ENCODE data around the gene NTHL1. TPM values are rescaled to one million over a fixed set of nuclear protein-coding genes. Genes with fewer than 3 reads are reported as not detected.

NTHL1 gene
- total and polyA plus RNA-seq, 10 of the 15 experiments (the other 5 are each of a cell fraction or from before 2014, with no cell fraction given) = 0.85 to 54.7 (median 39.0) TPM

- in situ Hi-C loops (cut with MboI) = no loop called here
- no peaks in the 10 kb centered on the region for H3K4me1 ChIP-seq (ENCODE audit: control insufficient read depth, insufficient read depth, low read length)
- BruUV-seq (replicated peaks) = no TSS peak
These were observed 29.4 kb upstream of the NTHL1 start for GRCh38 chr16:2077016-2077415.

DNA sequence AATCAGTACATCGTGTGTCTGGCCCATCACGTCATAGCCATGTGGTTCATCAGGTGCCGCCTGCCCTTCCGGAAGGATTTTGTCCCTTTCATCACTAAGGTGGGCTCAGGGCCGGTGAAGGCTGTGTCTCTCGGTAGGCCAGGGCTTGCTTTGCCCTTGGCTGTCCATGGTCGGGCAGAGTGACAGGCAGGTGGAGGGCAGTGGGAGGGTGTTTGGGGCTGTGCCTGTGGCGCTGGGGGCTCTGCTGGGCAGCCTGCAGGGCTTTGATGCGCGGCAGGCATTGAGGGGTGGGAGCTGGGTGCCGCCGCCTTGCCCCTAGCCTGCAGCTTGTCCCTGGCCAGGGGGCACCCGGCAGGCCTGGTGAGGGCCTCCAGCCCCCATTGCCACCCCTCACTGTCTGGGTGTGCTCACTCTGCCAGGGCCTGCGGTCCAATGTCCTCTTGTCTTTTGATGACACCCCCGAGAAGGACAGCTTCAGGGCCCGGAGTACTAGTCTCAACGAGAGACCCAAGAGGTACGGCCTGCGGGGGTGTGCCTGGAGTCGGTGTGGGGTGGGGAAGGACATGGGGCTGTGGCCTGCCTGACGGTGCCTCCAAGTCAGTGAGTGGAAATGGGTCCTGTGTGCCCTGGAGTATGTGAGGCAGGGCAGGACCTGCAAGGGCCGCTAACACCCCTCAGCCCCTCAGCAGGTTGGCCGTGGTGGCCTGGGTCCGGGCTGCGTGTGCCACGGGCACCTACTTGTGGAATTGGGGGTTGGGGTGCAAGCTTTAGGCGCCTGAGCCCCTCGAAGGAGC lies 28.6 kb upstream of the NTHL1 start:
- no peak overlapping the region for H3K4me2 ChIP-seq (ENCODE audit: control insufficient read depth, insufficient read depth)
- TF ChIP-seq SREBF1 (IDR thresholded peaks at IDR 0.05; ENCODE audit: low read length) = no peak
- no peak for TF ChIP-seq E2F8 (IDR thresholded peaks at IDR 0.05; ENCODE audit: low read depth, partially characterized antibody)
- TF ChIP-seq BCL3 (IDR thresholded peaks at IDR 0.05; ENCODE audit: borderline replicate concordance, insufficient read depth, low read depth, low read length, poor library complexity, severe bottlenecking) = no peak
- no peak for TF ChIP-seq SREBF2 (IDR thresholded peaks at IDR 0.05; ENCODE audit: low read length)
- no peak for TF ChIP-seq BACH1 (IDR thresholded peaks at IDR 0.05; ENCODE audit: borderline replicate concordance)
- TF ChIP-seq EP300 (IDR thresholded peaks at IDR 0.05; ENCODE audit: borderline replicate concordance in 1 of 2, control insufficient read depth in 1 of 2, low read depth in 2 of 2, low read length in 2 of 2) = no peak
- TF ChIP-seq LARP7 (IDR thresholded peaks at IDR 0.05) = no peak
- no peak for TF ChIP-seq NFXL1 (IDR thresholded peaks at IDR 0.05; ENCODE audit: borderline replicate concordance)
- no peak for TF ChIP-seq ZBED1 (IDR thresholded peaks at IDR 0.05; ENCODE audit: borderline replicate concordance)
- no peak for TF ChIP-seq SUPT20H (IDR thresholded peaks at IDR 0.05; ENCODE audit: borderline replicate concordance, control insufficient read depth, low read depth, low read length)
- no peak for TF ChIP-seq SMC3 (IDR thresholded peaks at IDR 0.05; ENCODE audit: borderline replicate concordance, low read length)
- H3K4me1 ChIP-seq (ENCODE audit: control insufficient read depth, insufficient read depth, low read length) = no peaks in the 10 kb centered on the region
- H3K9me3 ChIP-seq (replicated peaks; ENCODE audit: control insufficient read depth, insufficient read depth, low read length) = no peaks in the 10 kb centered on the region
- intact Hi-C loops (cut with micrococcal nuclease; ENCODE audit: unreplicated experiment) = no loop called here
- ChIA-PET POLR2A (interaction anchor here (0.6 kb wide), 1 partner anchor 79 kb away, joined by 4 read pairs; the partner anchor contains the start of gene TRAF7), RAD21 (ENCODE audit: unreplicated experiment) (no interaction called here), SMC1A (ENCODE audit: uncharacterized antibody, unreplicated experiment) (no interaction called here), CTCF (no interaction called here)
- no peaks in the 10 kb centered on the region for H3K79me2 ChIP-seq (ENCODE audit: control insufficient read depth, insufficient read depth, low read length)
- ATAC-seq (no peak), FAIRE-seq (no peak), DNase-seq (ENCODE audit: low read depth, low spot score) (no peak)
- no peak overlapping the region for H3K27ac ChIP-seq (ENCODE audit: control insufficient read depth, insufficient read depth)
- H4K20me1 ChIP-seq (ENCODE audit: control insufficient read depth, insufficient read depth) = no peaks in the 10 kb centered on the region
- no peaks in the 10 kb centered on the region for H3K27me3 ChIP-seq (replicated peaks in 1 of 2; ENCODE audit: control insufficient read depth in 2 of 2, insufficient read depth in 2 of 2, low read length in 1 of 2)
- H2AFZ ChIP-seq (ENCODE audit: control insufficient read depth, low read depth, low read length) = no peak overlapping the region
- in situ Hi-C loops (cut with MboI) = no loop called here
- no TSS peak for BruUV-seq (replicated peaks)
- 90% methylated on average over 28 of the region's 28 CpGs for WGBS (ENCODE audit: insufficient coverage, insufficient replicate concordance, low lambda C conversion rate, missing lambda C conversion rate)
- no peak overlapping the region for H3K9ac ChIP-seq (ENCODE audit: control insufficient read depth, insufficient read depth, low read length)
- peaks cover 0 to 7% of the 10 kb centered on the region in 2 experiments; a peak in 3 of 4 replicates for H3K36me3 ChIP-seq (ENCODE audit: control insufficient read depth in 2 of 2, insufficient read depth in 2 of 2, low read length in 1 of 2)
- H3K4me3 ChIP-seq = no peak overlapping the region

More at GRCh38 chr16:2077016-2077415, 29.4 kb upstream of the NTHL1 start:
- ATAC-seq = no peak
- no peak for FAIRE-seq
- DNase-seq (ENCODE audit: low read depth, low spot score) = no peak
- ChIA-PET POLR2A (no interaction called here), CTCF (no interaction called here), RAD21 (ENCODE audit: unreplicated experiment) (no interaction called here), SMC1A (ENCODE audit: uncharacterized antibody, unreplicated experiment) (no interaction called here)
- no peak overlapping the region for H3K4me2 ChIP-seq (ENCODE audit: control insufficient read depth, insufficient read depth)
- no peak for TF ChIP-seq ZSCAN29 (IDR thresholded peaks at IDR 0.05)
- TF ChIP-seq TARDBP (IDR thresholded peaks at IDR 0.05; ENCODE audit: borderline replicate concordance) = no peak
- no peak for TF ChIP-seq CHD4 (IDR thresholded peaks at IDR 0.05)
- no peak overlapping the region for H3K4me3 ChIP-seq
- peaks cover 0 to 7% of the 10 kb centered on the region in 2 experiments; a peak in 2 of 4 replicates for H3K36me3 ChIP-seq (ENCODE audit: control insufficient read depth in 2 of 2, insufficient read depth in 2 of 2, low read length in 1 of 2)
- H4K20me1 ChIP-seq (ENCODE audit: control insufficient read depth, insufficient read depth) = no peaks in the 10 kb centered on the region
- H3K27me3 ChIP-seq (replicated peaks in 1 of 2; ENCODE audit: control insufficient read depth in 2 of 2, insufficient read depth in 2 of 2, low read length in 1 of 2) = no peaks in the 10 kb centered on the region
- H3K79me2 ChIP-seq (ENCODE audit: control insufficient read depth, insufficient read depth, low read length) = no peaks in the 10 kb centered on the region
- H2AFZ ChIP-seq (ENCODE audit: control insufficient read depth, low read depth, low read length) = no peak overlapping the region
- no peaks in the 10 kb centered on the region for H3K9me3 ChIP-seq (replicated peaks; ENCODE audit: control insufficient read depth, insufficient read depth, low read length)
- intact Hi-C loops (cut with micrococcal nuclease; ENCODE audit: unreplicated experiment) = no loop called here
- H3K27ac ChIP-seq (ENCODE audit: control insufficient read depth, insufficient read depth) = no peak overlapping the region
- H3K9ac ChIP-seq (ENCODE audit: control insufficient read depth, insufficient read depth, low read length) = no peak overlapping the region
- 95% methylated on average over 17 of the region's 17 CpGs for WGBS (ENCODE audit: insufficient coverage, insufficient replicate concordance, low lambda C conversion rate, missing lambda C conversion rate)
